ENCODE measurements around the gene TTLL9. TPM values are rescaled to one million over a fixed set of nuclear protein-coding genes. Genes with fewer than 3 reads are reported as not detected.

The TTLL9 gene
- total and polyA plus RNA-seq, 10 of the 15 experiments (the other 5 are each of a cell fraction or from before 2014, with no cell fraction given) = 0.03 to 0.77 (median 0.11) TPM; not detected in 2

DNA sequence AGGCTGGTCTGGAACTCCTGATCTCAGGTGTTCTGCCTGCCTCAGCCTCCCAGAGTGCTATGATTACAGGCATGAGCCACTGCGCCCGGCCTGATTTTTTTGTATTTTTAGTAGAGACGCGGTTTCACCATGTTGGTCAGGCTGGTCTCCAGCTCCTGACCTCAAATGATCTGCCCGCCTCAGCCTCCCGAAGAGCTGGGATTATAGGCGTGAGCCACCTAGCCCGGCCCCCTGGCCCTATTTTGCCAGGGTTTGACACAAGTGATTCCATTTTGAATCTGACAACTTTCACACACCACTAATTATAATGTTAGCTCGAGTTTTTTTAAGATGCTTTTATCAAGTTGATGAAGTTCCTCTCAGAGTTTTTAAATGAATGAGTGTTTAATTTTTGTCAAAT is 25.6 kb downstream of the TTLL9 start (continued):
- TF ChIP-seq, protein P1, sequence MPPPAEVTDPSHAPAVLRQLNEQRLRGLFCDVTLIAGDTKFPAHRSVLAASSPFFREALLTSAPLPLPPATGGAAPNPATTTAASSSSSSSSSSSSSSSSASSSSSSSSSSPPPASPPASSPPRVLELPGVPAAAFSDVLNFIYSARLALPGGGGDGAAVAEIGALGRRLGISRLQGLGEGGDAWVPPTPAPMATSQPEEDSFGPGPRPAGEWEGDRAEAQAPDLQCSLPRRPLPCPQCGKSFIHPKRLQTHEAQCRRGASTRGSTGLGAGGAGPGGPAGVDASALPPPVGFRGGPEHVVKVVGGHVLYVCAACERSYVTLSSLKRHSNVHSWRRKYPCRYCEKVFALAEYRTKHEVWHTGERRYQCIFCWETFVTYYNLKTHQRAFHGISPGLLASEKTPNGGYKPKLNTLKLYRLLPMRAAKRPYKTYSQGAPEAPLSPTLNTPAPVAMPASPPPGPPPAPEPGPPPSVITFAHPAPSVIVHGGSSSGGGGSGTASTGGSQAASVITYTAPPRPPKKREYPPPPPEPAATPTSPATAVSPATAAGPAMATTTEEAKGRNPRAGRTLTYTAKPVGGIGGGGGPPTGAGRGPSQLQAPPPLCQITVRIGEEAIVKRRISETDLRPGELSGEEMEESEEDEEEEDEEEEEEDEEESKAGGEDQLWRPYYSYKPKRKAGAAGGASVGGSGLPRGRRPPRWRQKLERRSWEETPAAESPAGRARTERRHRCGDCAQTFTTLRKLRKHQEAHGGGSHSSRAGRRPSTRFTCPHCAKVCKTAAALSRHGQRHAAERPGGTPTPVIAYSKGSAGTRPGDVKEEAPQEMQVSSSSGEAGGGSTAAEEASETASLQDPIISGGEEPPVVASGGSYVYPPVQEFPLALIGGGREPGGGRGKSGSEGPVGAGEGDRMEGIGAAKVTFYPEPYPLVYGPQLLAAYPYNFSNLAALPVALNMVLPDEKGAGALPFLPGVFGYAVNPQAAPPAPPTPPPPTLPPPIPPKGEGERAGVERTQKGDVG (CRISPR knock-in tag; IDR thresholded peaks at IDR 0.05) = peak; percentile 74
- no peak for TF ChIP-seq SMAD5 (IDR thresholded peaks at IDR 0.05; ENCODE audit: low read depth)
- TF ChIP-seq GABPA (IDR thresholded peaks at IDR 0.05; ENCODE audit: low read depth) = no peak
- no peak for TF ChIP-seq SMAD1 (IDR thresholded peaks at IDR 0.05; ENCODE audit: low read depth, partially characterized antibody)
- TF ChIP-seq TAF1 (IDR thresholded peaks at IDR 0.05; ENCODE audit: borderline replicate concordance, low read depth, low read length) = no peak
- TF ChIP-seq TARDBP (IDR thresholded peaks at IDR 0.05; ENCODE audit: borderline replicate concordance) = no peak
- no peak for TF ChIP-seq CBX3 (IDR thresholded peaks at IDR 0.05; ENCODE audit: borderline replicate concordance, low read depth)
- no peak for TF ChIP-seq HDGF (IDR thresholded peaks at IDR 0.05)
- TF ChIP-seq, protein P2, sequence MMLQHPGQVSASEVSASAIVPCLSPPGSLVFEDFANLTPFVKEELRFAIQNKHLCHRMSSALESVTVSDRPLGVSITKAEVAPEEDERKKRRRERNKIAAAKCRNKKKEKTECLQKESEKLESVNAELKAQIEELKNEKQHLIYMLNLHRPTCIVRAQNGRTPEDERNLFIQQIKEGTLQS (IDR thresholded peaks at IDR 0.05; ENCODE audit: borderline replicate concordance, extremely low read depth, low read depth, low read length) = no peak
- TF ChIP-seq, protein P3, sequence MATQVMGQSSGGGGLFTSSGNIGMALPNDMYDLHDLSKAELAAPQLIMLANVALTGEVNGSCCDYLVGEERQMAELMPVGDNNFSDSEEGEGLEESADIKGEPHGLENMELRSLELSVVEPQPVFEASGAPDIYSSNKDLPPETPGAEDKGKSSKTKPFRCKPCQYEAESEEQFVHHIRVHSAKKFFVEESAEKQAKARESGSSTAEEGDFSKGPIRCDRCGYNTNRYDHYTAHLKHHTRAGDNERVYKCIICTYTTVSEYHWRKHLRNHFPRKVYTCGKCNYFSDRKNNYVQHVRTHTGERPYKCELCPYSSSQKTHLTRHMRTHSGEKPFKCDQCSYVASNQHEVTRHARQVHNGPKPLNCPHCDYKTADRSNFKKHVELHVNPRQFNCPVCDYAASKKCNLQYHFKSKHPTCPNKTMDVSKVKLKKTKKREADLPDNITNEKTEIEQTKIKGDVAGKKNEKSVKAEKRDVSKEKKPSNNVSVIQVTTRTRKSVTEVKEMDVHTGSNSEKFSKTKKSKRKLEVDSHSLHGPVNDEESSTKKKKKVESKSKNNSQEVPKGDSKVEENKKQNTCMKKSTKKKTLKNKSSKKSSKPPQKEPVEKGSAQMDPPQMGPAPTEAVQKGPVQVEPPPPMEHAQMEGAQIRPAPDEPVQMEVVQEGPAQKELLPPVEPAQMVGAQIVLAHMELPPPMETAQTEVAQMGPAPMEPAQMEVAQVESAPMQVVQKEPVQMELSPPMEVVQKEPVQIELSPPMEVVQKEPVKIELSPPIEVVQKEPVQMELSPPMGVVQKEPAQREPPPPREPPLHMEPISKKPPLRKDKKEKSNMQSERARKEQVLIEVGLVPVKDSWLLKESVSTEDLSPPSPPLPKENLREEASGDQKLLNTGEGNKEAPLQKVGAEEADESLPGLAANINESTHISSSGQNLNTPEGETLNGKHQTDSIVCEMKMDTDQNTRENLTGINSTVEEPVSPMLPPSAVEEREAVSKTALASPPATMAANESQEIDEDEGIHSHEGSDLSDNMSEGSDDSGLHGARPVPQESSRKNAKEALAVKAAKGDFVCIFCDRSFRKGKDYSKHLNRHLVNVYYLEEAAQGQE (IDR thresholded peaks at IDR 0.05; ENCODE audit: low read depth, low read length) = no peak
- no peak for TF ChIP-seq SREBF1 (IDR thresholded peaks at IDR 0.05; ENCODE audit: low read length)
- no peak for TF ChIP-seq EGR1 (IDR thresholded peaks at IDR 0.05; ENCODE audit: borderline replicate concordance in 1 of 2, low read depth in 2 of 2, low read length in 2 of 2)
- TF ChIP-seq, protein P4, sequence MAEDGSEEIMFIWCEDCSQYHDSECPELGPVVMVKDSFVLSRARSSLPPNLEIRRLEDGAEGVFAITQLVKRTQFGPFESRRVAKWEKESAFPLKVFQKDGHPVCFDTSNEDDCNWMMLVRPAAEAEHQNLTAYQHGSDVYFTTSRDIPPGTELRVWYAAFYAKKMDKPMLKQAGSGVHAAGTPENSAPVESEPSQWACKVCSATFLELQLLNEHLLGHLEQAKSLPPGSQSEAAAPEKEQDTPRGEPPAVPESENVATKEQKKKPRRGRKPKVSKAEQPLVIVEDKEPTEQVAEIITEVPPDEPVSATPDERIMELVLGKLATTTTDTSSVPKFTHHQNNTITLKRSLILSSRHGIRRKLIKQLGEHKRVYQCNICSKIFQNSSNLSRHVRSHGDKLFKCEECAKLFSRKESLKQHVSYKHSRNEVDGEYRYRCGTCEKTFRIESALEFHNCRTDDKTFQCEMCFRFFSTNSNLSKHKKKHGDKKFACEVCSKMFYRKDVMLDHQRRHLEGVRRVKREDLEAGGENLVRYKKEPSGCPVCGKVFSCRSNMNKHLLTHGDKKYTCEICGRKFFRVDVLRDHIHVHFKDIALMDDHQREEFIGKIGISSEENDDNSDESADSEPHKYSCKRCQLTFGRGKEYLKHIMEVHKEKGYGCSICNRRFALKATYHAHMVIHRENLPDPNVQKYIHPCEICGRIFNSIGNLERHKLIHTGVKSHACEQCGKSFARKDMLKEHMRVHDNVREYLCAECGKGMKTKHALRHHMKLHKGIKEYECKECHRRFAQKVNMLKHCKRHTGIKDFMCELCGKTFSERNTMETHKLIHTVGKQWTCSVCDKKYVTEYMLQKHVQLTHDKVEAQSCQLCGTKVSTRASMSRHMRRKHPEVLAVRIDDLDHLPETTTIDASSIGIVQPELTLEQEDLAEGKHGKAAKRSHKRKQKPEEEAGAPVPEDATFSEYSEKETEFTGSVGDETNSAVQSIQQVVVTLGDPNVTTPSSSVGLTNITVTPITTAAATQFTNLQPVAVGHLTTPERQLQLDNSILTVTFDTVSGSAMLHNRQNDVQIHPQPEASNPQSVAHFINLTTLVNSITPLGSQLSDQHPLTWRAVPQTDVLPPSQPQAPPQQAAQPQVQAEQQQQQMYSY (CRISPR knock-in tag; IDR thresholded peaks at IDR 0.05) = peak; percentile 87
- TF ChIP-seq DPF2 (IDR thresholded peaks at IDR 0.05) = no peak
- no peak for TF ChIP-seq ZNF274 (IDR thresholded peaks at IDR 0.05; ENCODE audit: insufficient read depth, insufficient read length)
- TF ChIP-seq, protein P5, sequence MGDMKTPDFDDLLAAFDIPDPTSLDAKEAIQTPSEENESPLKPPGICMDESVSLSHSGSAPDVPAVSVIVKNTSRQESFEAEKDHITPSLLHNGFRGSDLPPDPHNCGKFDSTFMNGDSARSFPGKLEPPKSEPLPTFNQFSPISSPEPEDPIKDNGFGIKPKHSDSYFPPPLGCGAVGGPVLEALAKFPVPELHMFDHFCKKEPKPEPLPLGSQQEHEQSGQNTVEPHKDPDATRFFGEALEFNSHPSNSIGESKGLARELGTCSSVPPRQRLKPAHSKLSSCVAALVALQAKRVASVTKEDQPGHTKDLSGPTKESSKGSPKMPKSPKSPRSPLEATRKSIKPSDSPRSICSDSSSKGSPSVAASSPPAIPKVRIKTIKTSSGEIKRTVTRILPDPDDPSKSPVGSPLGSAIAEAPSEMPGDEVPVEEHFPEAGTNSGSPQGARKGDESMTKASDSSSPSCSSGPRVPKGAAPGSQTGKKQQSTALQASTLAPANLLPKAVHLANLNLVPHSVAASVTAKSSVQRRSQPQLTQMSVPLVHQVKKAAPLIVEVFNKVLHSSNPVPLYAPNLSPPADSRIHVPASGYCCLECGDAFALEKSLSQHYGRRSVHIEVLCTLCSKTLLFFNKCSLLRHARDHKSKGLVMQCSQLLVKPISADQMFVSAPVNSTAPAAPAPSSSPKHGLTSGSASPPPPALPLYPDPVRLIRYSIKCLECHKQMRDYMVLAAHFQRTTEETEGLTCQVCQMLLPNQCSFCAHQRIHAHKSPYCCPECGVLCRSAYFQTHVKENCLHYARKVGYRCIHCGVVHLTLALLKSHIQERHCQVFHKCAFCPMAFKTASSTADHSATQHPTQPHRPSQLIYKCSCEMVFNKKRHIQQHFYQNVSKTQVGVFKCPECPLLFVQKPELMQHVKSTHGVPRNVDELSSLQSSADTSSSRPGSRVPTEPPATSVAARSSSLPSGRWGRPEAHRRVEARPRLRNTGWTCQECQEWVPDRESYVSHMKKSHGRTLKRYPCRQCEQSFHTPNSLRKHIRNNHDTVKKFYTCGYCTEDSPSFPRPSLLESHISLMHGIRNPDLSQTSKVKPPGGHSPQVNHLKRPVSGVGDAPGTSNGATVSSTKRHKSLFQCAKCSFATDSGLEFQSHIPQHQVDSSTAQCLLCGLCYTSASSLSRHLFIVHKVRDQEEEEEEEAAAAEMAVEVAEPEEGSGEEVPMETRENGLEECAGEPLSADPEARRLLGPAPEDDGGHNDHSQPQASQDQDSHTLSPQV (IDR thresholded peaks at IDR 0.05) = peak; percentile 96
